Measurements from ENCODE around the gene FAF1. TPM values are rescaled to one million over a fixed set of nuclear protein-coding genes. Genes with fewer than 3 reads are reported as not detected.

FAF1 gene
- total and polyA plus RNA-seq, 2 of the 8 experiments (the other 6 are each of a cell fraction or from before 2014, with no cell fraction given), result 10.8 to 65.9 TPM

- Histone ChIP-seq H4K5ac (ENCODE audit: insufficient read length, low read depth, low read length) (no peak overlapping the region), H3K36me3 (ENCODE audit: control insufficient read depth in 2 of 4, insufficient read depth in 4 of 4, low read length in 3 of 4) (no peaks in the 10 kb centered on the region), H3K4me3 (ENCODE audit: extremely low read depth in 1 of 4, insufficient read depth in 2 of 4, low read depth in 3 of 4, low read length in 4 of 4) (no peak overlapping the region), H4K8ac (ENCODE audit: extremely low read depth, insufficient read depth, low read length) (no peak overlapping the region), H3K9me3 (ENCODE audit: insufficient read depth in 2 of 2, low read depth in 1 of 2, low read length in 1 of 2) (peaks cover 2 to 7% of the 10 kb centered on the region in 2 experiments; a peak in 3 of 4 replicates), H3K27me3 (replicated peaks in 1 of 4; ENCODE audit: control insufficient read depth in 3 of 4, extremely low read depth in 1 of 4, insufficient read depth in 3 of 4, low read length in 3 of 4) (no peaks in the 10 kb centered on the region), H3K23me2 (ENCODE audit: low read depth, low read length) (no peaks in the 10 kb centered on the region), H2BK120ac (replicated peaks; ENCODE audit: low read depth, low read length) (no peak overlapping the region), H3K4me2 (ENCODE audit: insufficient read depth in 1 of 2, low read depth in 2 of 2, low read length in 2 of 2) (no peak overlapping the region), H3K9ac (replicated peaks in 1 of 4; ENCODE audit: extremely low read depth in 1 of 4, low read depth in 3 of 4, low read length in 3 of 4) (no peak overlapping the region), H3K14ac (ENCODE audit: insufficient read length) (no peak overlapping the region), H3K4ac (replicated peaks; ENCODE audit: insufficient read length, low read depth, low read length) (no peak overlapping the region), H2BK5ac (ENCODE audit: low read depth, low read length) (no peak overlapping the region), H3K23ac (ENCODE audit: insufficient read length) (no peak overlapping the region), H3K18ac (ENCODE audit: extremely low read depth, low read length) (no peak overlapping the region), H2AFZ (ENCODE audit: low read length) (no peak overlapping the region), H2BK15ac (ENCODE audit: low read length) (no peak overlapping the region), H2BK20ac (ENCODE audit: low read length) (no peak overlapping the region), H2BK12ac (ENCODE audit: low read depth, low read length) (no peak overlapping the region), H3K79me2 (ENCODE audit: control insufficient read depth in 1 of 2, insufficient read depth in 2 of 2, low read length in 2 of 2) (peaks cover 0 to 10% of the 10 kb centered on the region in 2 experiments; a peak in 1 of 4 replicates), H3K79me1 (ENCODE audit: low read depth, low read length) (no peaks in the 10 kb centered on the region), H3K56ac (replicated peaks; ENCODE audit: insufficient read length, low read depth, low read length) (no peak overlapping the region), H2AK5ac (ENCODE audit: low read depth, low read length) (no peak overlapping the region), H3K4me1 (replicated peaks in 1 of 4; ENCODE audit: control insufficient read depth in 3 of 4, insufficient read depth in 4 of 4, low read length in 3 of 4) (no peaks in the 10 kb centered on the region), H3K27ac (ENCODE audit: low read depth, low read length) (no peak overlapping the region), H4K91ac (replicated peaks; ENCODE audit: insufficient read length, low read length) (no peak overlapping the region), H4K20me1 (replicated peaks in 1 of 2; ENCODE audit: control insufficient read depth in 1 of 2, insufficient read depth in 2 of 2, low read length in 2 of 2) (no peaks in the 10 kb centered on the region)
- TF ChIP-seq EP300 (IDR thresholded peaks at IDR 0.05; ENCODE audit: borderline replicate concordance in 1 of 2, low read depth in 2 of 2, low read length in 2 of 2), result no peak
- TF ChIP-seq CHD2 (IDR thresholded peaks at IDR 0.05; ENCODE audit: low read length), result no peak
- no peak for TF ChIP-seq SUZ12 (IDR thresholded peaks at IDR 0.05; ENCODE audit: low read length)
- no peak for TF ChIP-seq ATF2 (IDR thresholded peaks at IDR 0.05; ENCODE audit: low read length)
- no peak for TF ChIP-seq CBX8 (IDR thresholded peaks at IDR 0.05; ENCODE audit: borderline replicate concordance, low read depth, low read length)
- no peak for TF ChIP-seq TCF12 (IDR thresholded peaks at IDR 0.05; ENCODE audit: low read depth, low read length)
- no peak for TF ChIP-seq KDM4A (IDR thresholded peaks at IDR 0.05; ENCODE audit: low read depth, low read length, severe bottlenecking)
- TF ChIP-seq TAF7 (optimal IDR thresholded peaks at IDR 0.05; ENCODE audit: borderline replicate concordance, low read depth, low read length), result no peak
- FAIRE-seq (no peak), DNase-seq (ENCODE audit: low read depth in 1 of 2, low spot score in 2 of 2) (no peak)
- ChIA-PET CTCF (ENCODE audit: partially characterized antibody) (interaction anchor here (1.2 to 1.3 kb wide), 2 partner anchors 58 to 97 kb away, joined by 4 read pairs; no protein-coding TSS in a partner anchor), POLR2A (ENCODE audit: partially characterized antibody) (no interaction called here)
- 91% methylated on average over 1 of the region's 1 CpG; no CpG with 5 or more reads in 1 of the 2 experiments for WGBS, 2 experiments (ENCODE audit: extremely low coverage in 1 of 2, insufficient coverage in 1 of 2, insufficient read length in 1 of 2, insufficient replicate concordance in 2 of 2, low coverage in 1 of 2, low lambda C conversion rate in 2 of 2, missing lambda C conversion rate in 1 of 2)
Measured at GRCh38 chr1:50832167-50832566, 127.9 kb downstream of the FAF1 start.

Data from H1 (cell line).